Pulmonary artery endothelial cell (primary cell): ENCODE results near the gene TRAPPC5. TPM values are rescaled to one million over a fixed set of nuclear protein-coding genes. Genes with fewer than 3 reads are reported as not detected.
"Not testable (repeated sequence)": the region's sequence is repeated elsewhere in the genome, so short reads cannot be mapped to it uniquely, and the experiment has no call there.

Experiments
- DNase-seq: peaks from one replicate; pipeline ENCODE4 v3.0.0-alpha.2; 2011; ENCODE audit warnings: low read depth, low spot score
- total RNA-seq: library from RNA; depleted of rRNA; stranded (reverse); fragments of >200 nt; gene quantifications from 2 replicates; pipeline ENCODE4 v1.2.3, GENCODE V29; 2014

TRAPPC5 gene
- 121 and 191 TPM in 2 replicates for total RNA-seq

GRCh38 chr19:7680606-7681339, at the start of gene TRAPPC5:
TSS of gene TRAPPC5 (plus strand) at chr19:7680833. CDS start at chr19:7682254, 1,421 bp downstream.
- peak; percentile 36 for DNase-seq

GRCh38 chr19:7631577-7631976, 49.1 kb upstream of the TRAPPC5 start:
- DNase-seq = no peak

GRCh38 chr19:7632340-7633203, 48.1 kb upstream of the TRAPPC5 start:
- no peak for DNase-seq

GRCh38 chr19:7633698-7634097, 46.9 kb upstream of the TRAPPC5 start, which contains the start of gene PCP2:
TSS of gene PCP2 (minus strand) at chr19:7633719. CDS start at chr19:7633457, 262 bp downstream.
- DNase-seq = no peak

- DNase-seq = no peak
Observed at GRCh38 chr19:7635670-7636069, 45.0 kb upstream of the TRAPPC5 start.

GRCh38 chr19:7636317-7636690, 44.3 kb upstream of the TRAPPC5 start:
- DNase-seq = no peak

GRCh38 chr19:7636691-7637373, 43.8 kb upstream of the TRAPPC5 start, which contains the start of gene STXBP2:
TSS of gene STXBP2 (plus strand) at chr19:7637110. CDS start at chr19:7637150, 40 bp downstream.
- DNase-seq = no peak

- no peak for DNase-seq
Observed at GRCh38 chr19:7637374-7638256, 43.0 kb upstream of the TRAPPC5 start.

GRCh38 chr19:7638802-7639465, 41.7 kb upstream of the TRAPPC5 start:
- DNase-seq = no peak

- DNase-seq = no peak
Observed at GRCh38 chr19:7639863-7640348, 40.7 kb upstream of the TRAPPC5 start.

GRCh38 chr19:7640803-7641202, 39.8 kb upstream of the TRAPPC5 start:
- no peak for DNase-seq

GRCh38 chr19:7641290-7642276, 39.0 kb upstream of the TRAPPC5 start:
- no peak for DNase-seq

- DNase-seq = no peak
Observed at GRCh38 chr19:7642295-7643030, 38.2 kb upstream of the TRAPPC5 start.

- DNase-seq = no peak
Observed at GRCh38 chr19:7643031-7643415, 37.6 kb upstream of the TRAPPC5 start.

- not testable (repeated sequence) for DNase-seq
Observed at GRCh38 chr19:7643629-7644549, 36.7 kb upstream of the TRAPPC5 start.

- no peak for DNase-seq
Observed at GRCh38 chr19:7644550-7644877, 36.1 kb upstream of the TRAPPC5 start.

- no peak for DNase-seq
Observed at GRCh38 chr19:7645163-7645562, 35.5 kb upstream of the TRAPPC5 start.
